IPS DF 6.9 (cell line): ENCODE data around the gene SBNO1.
A peak's percentile ranks its signal among the peaks of the same experiment; 100 is the strongest.

Experiments used
- DNase-seq: peaks from one replicate; pipeline ENCODE4 v3.0.0-alpha.2; 2013; ENCODE audit warnings: low read depth, low spot score
- H3K27ac ChIP-seq: one replicate; pipeline ENCODE4 v1.5.1; 2013; ENCODE audit warnings: low read length, control low read depth
- H3K27me3 ChIP-seq: 2 replicates; pipeline ENCODE4 v1.6.1; 2013; ENCODE audit warnings: mild to moderate bottlenecking, low read length; ENCODE audit not compliant: control insufficient read depth, insufficient read depth
- H3K36me3 ChIP-seq: 2 replicates; pipeline ENCODE4 v1.6.1; 2013; ENCODE audit warnings: low read length; ENCODE audit not compliant: control insufficient read depth, insufficient read depth
- H3K4me1 ChIP-seq: 2 replicates; pipeline ENCODE4 v1.6.1; 2013; ENCODE audit warnings: low read length; ENCODE audit not compliant: control insufficient read depth, insufficient read depth
- H3K4me3 ChIP-seq: 2 replicates; pipeline ENCODE4 v1.5.1; 2013; ENCODE audit warnings: mild to moderate bottlenecking, low read length
- H3K9me3 ChIP-seq: 2 replicates; pipeline ENCODE4 v1.6.1; 2013; ENCODE audit warnings: low read length, inconsistent platforms; ENCODE audit not compliant: control insufficient read depth, insufficient read depth
- WGBS: extraction: QIAGEN DNeasy Blood & Tissue Kit; methylation state at CpG from one replicate; pipeline ENCODE4 v1.1.7; 2013; ENCODE audit warnings: mixed read lengths, missing lambda C conversion rate; ENCODE audit not compliant: insufficient read length, insufficient coverage; 5-methylcytosine and 5-hydroxymethylcytosine counted together

Gene SBNO1

GRCh38 chr12:123273166-123273565, 91.5 kb downstream of the SBNO1 start:
- Histone ChIP-seq H3K36me3 (no peaks in the 10 kb centered on the region), H3K4me1 (peaks cover 10% of the 10 kb centered on the region), H3K27me3 (no peaks in the 10 kb centered on the region), H3K27ac (no peak overlapping the region), H3K4me3 (no peak overlapping the region), H3K9me3 (no peaks in the 10 kb centered on the region)
- WGBS = no CpG with 5 or more reads among the region's 15 CpGs
- DNase-seq = no peak

DNA sequence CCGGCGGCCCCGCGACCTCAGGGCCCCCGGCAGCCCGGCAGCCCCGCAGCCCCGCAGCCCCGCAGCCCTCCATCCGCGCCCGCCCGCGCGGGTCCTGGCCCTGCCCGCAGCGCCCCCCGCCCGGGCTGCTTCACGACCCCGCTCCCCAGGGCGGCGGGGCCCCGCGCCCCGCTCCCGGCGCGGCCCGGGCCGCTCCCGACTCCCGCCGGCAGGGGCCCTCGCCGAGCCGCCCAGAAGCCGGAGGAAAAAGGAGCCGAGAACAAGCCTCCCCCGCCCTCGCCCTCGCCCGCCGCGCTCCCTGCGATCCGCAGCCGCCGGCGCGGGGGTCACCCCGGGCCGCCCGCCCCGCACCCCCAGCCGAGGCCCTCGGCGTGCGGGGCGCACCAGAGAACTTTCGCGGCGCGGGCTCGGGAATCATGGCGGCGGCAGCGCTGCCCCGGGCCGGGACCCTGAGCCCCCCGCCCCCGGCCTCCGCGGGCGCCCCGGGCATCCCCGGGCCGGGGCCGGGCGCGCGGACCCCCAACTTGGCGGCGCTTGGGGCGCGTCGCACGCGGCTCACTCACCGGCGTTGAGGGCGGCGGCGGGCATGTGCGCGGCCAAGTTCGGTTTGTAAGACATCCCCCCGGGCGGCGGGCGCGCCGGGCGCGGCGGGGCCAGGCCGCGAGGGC, 93.5 kb downstream of the SBNO1 start:
- no CpG with 5 or more reads among the region's 108 CpGs for WGBS
- Histone ChIP-seq H3K27ac (no peak overlapping the region), H3K9me3 (no peaks in the 10 kb centered on the region), H3K4me1 (peaks cover 14% of the 10 kb centered on the region), H3K4me3 (peak overlapping the region; percentile 92), H3K36me3 (0 out of 2 replicates have a peak, but pooled peaks cover 6% of the 10 kb centered on the region), H3K27me3 (no peaks in the 10 kb centered on the region)
- DNase-seq = no peak

DNA sequence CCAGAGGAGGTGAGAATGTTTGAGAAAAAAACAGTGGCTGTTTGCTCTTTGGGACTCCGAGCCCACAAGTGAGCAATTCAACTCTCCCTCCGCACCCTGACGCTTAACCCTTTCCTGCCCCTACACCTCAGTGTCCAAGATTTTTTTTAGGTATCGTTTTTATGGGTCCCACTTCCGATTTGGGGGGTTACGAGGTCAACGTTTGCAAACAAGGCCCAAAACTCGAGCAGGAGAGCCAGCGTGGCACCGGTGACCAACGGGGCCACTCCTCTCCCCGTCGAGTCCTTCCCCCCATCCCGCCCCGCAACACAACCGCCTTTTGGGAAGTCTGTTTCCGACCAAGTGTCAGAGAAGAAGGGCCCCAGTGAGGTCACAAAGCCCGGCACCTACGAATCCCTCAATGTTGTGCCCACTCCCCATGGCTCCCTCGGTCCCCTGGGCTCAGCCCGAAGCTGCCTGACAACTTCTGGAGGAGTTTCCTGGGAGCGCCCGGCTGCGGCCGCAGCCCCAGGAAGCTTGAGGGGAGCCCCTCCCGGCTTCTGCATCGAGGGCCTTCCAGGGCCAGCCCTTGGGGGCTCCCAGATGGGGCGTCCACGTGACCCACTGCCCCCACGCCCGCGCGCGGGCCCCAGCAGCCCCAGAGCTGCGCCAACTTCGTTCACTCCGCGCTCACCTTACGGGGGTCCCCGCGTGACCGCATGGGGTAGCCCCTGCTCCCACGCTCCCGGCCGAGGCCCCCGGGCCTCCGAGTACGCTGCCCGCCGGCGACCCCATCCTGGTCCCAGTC, 94.2 kb downstream of the SBNO1 start:
- Histone ChIP-seq H3K27me3 (no peaks in the 10 kb centered on the region), H3K4me1 (peaks cover 14% of the 10 kb centered on the region), H3K36me3 (0 out of 2 replicates have a peak, but pooled peaks cover 8% of the 10 kb centered on the region), H3K9me3 (no peaks in the 10 kb centered on the region), H3K27ac (no peak overlapping the region), H3K4me3 (peak overlapping the region; percentile 92)
- DNase-seq = no peak
- WGBS = no CpG with 5 or more reads among the region's 51 CpGs

GRCh38 chr12:123269896-123270213, 94.8 kb downstream of the SBNO1 start:
- Histone ChIP-seq H3K9me3 (no peaks in the 10 kb centered on the region), H3K36me3 (0 out of 2 replicates have a peak, but pooled peaks cover 8% of the 10 kb centered on the region), H3K4me3 (peak overlapping the region; percentile 92; the same call in 1 of the 2 replicates), H3K4me1 (peaks cover 14% of the 10 kb centered on the region), H3K27me3 (no peaks in the 10 kb centered on the region), H3K27ac (no peak overlapping the region)
- no CpG with 5 or more reads among the region's 7 CpGs for WGBS
- DNase-seq = no peak

DNA sequence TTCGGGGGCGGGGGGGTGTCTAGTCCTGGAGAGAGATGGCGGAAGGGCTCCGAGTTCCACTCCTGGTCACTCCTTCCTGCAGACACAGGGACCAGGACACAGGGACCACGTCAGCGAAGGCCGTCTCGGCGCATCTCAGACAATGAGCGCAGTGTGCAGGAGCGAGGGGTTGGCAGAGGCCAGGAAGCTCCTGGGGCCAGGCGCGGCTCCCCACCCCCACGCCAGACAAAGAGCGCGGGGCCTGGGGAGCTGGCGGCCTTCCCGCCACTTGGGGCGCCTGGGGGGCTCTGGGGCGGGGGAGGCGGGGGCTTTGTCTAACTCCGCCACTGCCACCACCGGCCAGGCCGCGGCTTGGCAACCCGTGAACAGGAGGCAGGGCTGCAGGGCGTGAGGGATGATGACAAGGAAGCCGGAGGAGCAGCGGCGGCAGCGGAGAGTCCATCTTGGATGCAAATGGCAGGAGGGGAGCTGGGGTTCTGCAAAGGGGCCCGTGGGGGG, 95.2 kb downstream of the SBNO1 start:
- peak overlapping the region; percentile 92; the same call in 1 of the 2 replicates for H3K4me3 ChIP-seq
- H3K9me3 ChIP-seq = no peaks in the 10 kb centered on the region
- peaks cover 8% of the 10 kb centered on the region; the same call in 1 of the 2 replicates for H3K36me3 ChIP-seq
- no peak for DNase-seq
- no CpG with 5 or more reads among the region's 32 CpGs for WGBS
- H3K27ac ChIP-seq = no peak overlapping the region
- no peaks in the 10 kb centered on the region for H3K27me3 ChIP-seq
- peaks cover 14% of the 10 kb centered on the region for H3K4me1 ChIP-seq

- Histone ChIP-seq H3K27me3 (no peaks in the 10 kb centered on the region), H3K4me3 (no peak overlapping the region), H3K9me3 (no peaks in the 10 kb centered on the region), H3K27ac (no peak overlapping the region), H3K36me3 (peaks cover 8% of the 10 kb centered on the region; the same call in 1 of the 2 replicates), H3K4me1 (peaks cover 14% of the 10 kb centered on the region)
- WGBS = no CpG with 5 or more reads among the region's 13 CpGs
- no peak for DNase-seq
Measured at GRCh38 chr12:123268850-123269249, 95.8 kb downstream of the SBNO1 start.

- Histone ChIP-seq H3K36me3 (peaks cover 13% of the 10 kb centered on the region; the same call in 1 of the 2 replicates), H3K27me3 (no peaks in the 10 kb centered on the region), H3K9me3 (no peaks in the 10 kb centered on the region), H3K4me3 (no peak overlapping the region), H3K4me1 (peaks cover 14% of the 10 kb centered on the region), H3K27ac (no peak overlapping the region)
- WGBS = no CpG with 5 or more reads among the region's 36 CpGs
- no peak for DNase-seq
Measured at GRCh38 chr12:123267991-123268843, 96.4 kb downstream of the SBNO1 start.

DNA sequence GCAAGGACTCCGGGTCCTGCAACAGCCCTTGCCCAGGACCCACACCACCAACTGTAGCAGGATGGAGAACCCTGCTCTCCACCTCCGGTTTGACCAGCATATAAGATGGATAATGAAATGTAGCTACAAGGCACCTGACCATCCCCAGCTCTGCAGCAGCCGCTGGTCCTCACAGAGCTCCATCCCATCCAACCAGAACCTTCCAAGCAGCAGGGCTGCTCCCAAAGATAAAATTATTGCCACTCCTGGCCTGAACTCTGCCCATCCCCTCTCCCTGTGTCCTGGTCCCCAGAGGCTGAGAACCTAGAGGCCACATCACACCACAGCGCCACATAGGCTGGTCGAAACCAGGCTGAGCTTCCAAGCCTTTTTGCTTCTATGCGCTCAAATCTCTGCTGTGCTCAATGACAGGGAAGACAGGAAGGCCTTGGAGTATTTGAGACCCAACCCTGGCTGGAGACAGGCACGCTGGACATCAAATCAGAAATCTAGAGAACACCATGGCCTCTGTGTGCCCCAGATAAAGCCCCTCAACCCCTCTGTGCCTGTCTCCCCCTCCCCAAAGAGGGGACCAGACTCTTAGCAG, 97.2 kb downstream of the SBNO1 start:
- no peak overlapping the region for H3K4me3 ChIP-seq
- H3K36me3 ChIP-seq = peaks cover 14% of the 10 kb centered on the region; the same call in 1 of the 2 replicates
- peaks cover 12% of the 10 kb centered on the region for H3K4me1 ChIP-seq
- no CpG with 5 or more reads among the region's 7 CpGs for WGBS
- no peak for DNase-seq
- H3K27ac ChIP-seq = no peak overlapping the region
- no peaks in the 10 kb centered on the region for H3K9me3 ChIP-seq
- no peaks in the 10 kb centered on the region for H3K27me3 ChIP-seq

GRCh38 chr12:123266679-123267277, 97.9 kb downstream of the SBNO1 start:
- no CpG with 5 or more reads among the region's 19 CpGs for WGBS

More at GRCh38 chr12:123266679-123267277, 97.9 kb downstream of the SBNO1 start:
- H3K27ac ChIP-seq = no peak overlapping the region
- peaks cover 12% of the 10 kb centered on the region for H3K4me1 ChIP-seq
- H3K36me3 ChIP-seq = peaks cover 14% of the 10 kb centered on the region; the same call in 1 of the 2 replicates
- DNase-seq = no peak
- no peaks in the 10 kb centered on the region for H3K27me3 ChIP-seq
- no peaks in the 10 kb centered on the region for H3K9me3 ChIP-seq
- H3K4me3 ChIP-seq = no peak overlapping the region
